Activated CD4-positive, alpha-beta T cell treated with anti-CD3 and anti-CD28 coated beads, Interleukin-2, amount 10 ng/mL, durations not matched to agents 24 days and 14 days (primary cell): ENCODE data around the gene ZMYM4. TPM values are rescaled to one million over a fixed set of nuclear protein-coding genes. Genes with fewer than 3 reads are reported as not detected.
"Not testable (repeated sequence)": the region's sequence is repeated elsewhere in the genome, so short reads cannot be mapped to it uniquely, and the experiment has no call there.

ENCODE experiments used
- DNase-seq: peaks from one replicate; pipeline ENCODE4 v3.0.0; 2022
- H3K27ac Mint-ChIP-seq: one replicate; pipeline ENCODE4 v1.8.0; 2022; ENCODE audit warnings: mild to moderate bottlenecking, mixed read lengths
- H3K27me3 Mint-ChIP-seq: one replicate; pipeline ENCODE4 v1.8.0; 2022; ENCODE audit warnings: mixed read lengths
- H3K36me3 Mint-ChIP-seq: one replicate; pipeline ENCODE4 v1.8.0; 2022; ENCODE audit warnings: low read depth, mild to moderate bottlenecking, mixed read lengths
- H3K4me1 Mint-ChIP-seq: one replicate; pipeline ENCODE4 v1.8.0; 2021; ENCODE audit warnings: mixed read lengths
- H3K4me3 Mint-ChIP-seq: one replicate; pipeline ENCODE4 v1.8.0; 2022; ENCODE audit warnings: mild to moderate bottlenecking, moderate library complexity, mixed read lengths
- H3K9me3 Mint-ChIP-seq: one replicate; pipeline ENCODE4 v1.8.0; 2021; ENCODE audit warnings: mixed read lengths
- intact Hi-C: fragments of 100-400 bp; cut with micrococcal nuclease; formaldehyde crosslinking; loops from one replicate; pipeline ENCODE4 v1.15.1; 2023
- total RNA-seq: library from RNA; stranded (reverse); gene quantifications from 2 replicates; pipeline ENCODE4 v1.2.3, GENCODE V29; 2022

Gene ZMYM4
- 25.6 and 31.0 TPM in 2 replicates for total RNA-seq

- H3K4me1 Mint-ChIP-seq = peaks cover 27% of the 10 kb centered on the region
- H3K27ac Mint-ChIP-seq = peak within 1 kb of the TSS; percentile 97
- peak within 1 kb of the TSS; percentile 95 for H3K4me3 Mint-ChIP-seq
- H3K27me3 Mint-ChIP-seq = peaks cover 6% of the 10 kb centered on the region
- peaks cover 5% of the 10 kb centered on the region for H3K9me3 Mint-ChIP-seq
- peaks cover 6% of the 10 kb centered on the region for H3K36me3 Mint-ChIP-seq
- DNase-seq = peak; percentile 97
- intact Hi-C loops = loop anchor here (1.0 to 5.0 kb wide), 4 partner anchors 76 to 289 kb away; partner anchors contain the start of genes KIAA0319L, NCDN, ZMYM1 and ZMYM6
Observed at GRCh38 chr1:35268282-35269200, at the start of gene ZMYM4. Gene ZMYM4 (plus strand): TSS chr1:35268709. CDS start chr1:35269047, 338 bp downstream.

- H3K9me3 Mint-ChIP-seq = no peaks in the 10 kb centered on the region
- no peaks in the 10 kb centered on the region for H3K36me3 Mint-ChIP-seq
- no peaks in the 10 kb centered on the region for H3K4me1 Mint-ChIP-seq
- no peak overlapping the region for H3K4me3 Mint-ChIP-seq
- intact Hi-C loops = no loop called here
- DNase-seq = peak; percentile 64
- H3K27ac Mint-ChIP-seq = no peak overlapping the region
- H3K27me3 Mint-ChIP-seq = no peaks in the 10 kb centered on the region
Observed at GRCh38 chr1:35220976-35221375, 47.5 kb upstream of the ZMYM4 start.

DNA sequence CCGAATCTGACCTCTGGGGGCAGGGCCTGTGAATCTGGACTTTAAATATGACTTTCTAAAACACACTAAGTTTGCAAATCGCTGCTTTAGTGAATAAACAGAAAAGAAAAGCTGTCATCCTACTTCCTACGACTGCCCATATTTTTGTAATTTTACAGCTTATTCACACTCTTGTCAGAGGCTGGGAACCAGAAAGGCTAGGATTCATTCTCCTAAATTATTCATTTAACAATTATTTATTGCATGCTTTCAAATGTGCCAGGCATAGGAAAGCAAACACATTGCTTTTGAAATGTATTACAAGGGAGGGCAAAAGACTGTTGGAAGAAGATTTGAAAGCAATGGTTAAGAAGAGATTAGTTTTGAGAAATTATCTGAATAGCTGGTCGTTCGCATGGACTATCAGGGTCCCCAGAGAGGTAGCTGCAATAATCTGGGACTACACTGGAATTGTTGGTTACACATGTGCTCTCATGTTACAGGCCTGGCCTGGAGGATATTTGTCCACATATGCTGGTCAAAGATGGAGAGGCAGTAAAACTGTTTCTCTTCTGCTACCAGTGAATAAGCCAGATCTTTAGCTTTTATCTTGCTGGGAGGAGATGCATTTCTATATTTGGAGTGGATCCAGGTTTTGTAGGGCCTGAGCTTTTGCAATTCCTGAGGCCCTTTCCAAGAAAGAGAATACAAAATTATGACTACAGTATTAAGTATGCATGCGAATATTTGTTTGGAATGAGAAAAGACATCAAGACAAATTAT lies 46.0 kb upstream of the ZMYM4 start:
- no peak overlapping the region for H3K27ac Mint-ChIP-seq
- intact Hi-C loops = no loop called here
- H3K4me3 Mint-ChIP-seq = no peak overlapping the region
- no peaks in the 10 kb centered on the region for H3K36me3 Mint-ChIP-seq
- no peak for DNase-seq
- no peaks in the 10 kb centered on the region for H3K4me1 Mint-ChIP-seq
- H3K9me3 Mint-ChIP-seq = no peaks in the 10 kb centered on the region
- H3K27me3 Mint-ChIP-seq = peaks cover 4% of the 10 kb centered on the region

DNA sequence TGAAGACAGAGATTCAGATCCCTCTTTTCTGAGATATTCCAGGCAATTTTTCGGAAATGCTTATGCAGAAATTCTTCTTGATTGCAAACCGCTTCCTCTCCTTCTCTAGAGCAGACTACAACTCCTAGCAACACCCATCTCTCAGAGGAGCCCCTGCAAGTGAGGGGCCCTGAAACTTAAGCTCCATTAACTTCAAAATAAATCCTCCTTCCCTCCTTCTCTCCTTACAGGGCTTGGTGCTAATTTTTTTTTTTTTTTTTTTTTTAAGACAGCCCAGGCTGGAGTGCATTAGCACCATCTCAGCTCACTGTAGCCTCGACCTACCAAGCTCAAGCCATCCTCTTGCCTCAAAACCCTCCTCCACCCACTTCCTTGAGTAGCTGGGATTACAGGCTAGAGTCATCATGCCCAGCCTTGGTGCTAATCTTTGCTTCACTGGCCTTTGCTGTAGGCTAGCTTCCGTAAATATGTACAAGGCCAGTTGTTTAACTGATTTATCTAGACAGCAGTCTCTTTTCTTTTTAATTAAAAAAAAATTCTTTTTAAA lies 45.4 kb upstream of the ZMYM4 start:
- no peaks in the 10 kb centered on the region for H3K4me1 Mint-ChIP-seq
- no peaks in the 10 kb centered on the region for H3K36me3 Mint-ChIP-seq
- peaks cover 4% of the 10 kb centered on the region for H3K27me3 Mint-ChIP-seq
- intact Hi-C loops = no loop called here
- DNase-seq = no peak
- no peak overlapping the region for H3K4me3 Mint-ChIP-seq
- no peaks in the 10 kb centered on the region for H3K9me3 Mint-ChIP-seq
- no peak overlapping the region for H3K27ac Mint-ChIP-seq

DNA sequence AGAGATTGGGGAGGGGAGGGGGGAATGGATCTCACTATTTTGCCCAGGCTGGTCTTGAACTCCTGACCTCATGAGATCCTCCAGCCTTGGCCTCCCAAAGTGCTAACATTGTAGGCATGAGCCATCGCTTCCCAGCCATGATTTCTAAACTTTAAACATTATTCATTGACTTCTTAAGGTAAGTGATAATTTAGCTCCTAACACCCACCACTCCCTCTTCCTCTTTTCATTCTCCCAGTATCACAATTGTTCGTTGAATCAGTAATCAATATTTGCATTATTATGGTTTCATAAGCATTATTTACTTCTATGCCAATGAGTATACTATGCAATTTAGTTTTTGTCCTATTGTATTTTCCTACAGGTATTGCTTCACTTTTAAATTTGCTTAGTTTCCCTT lies 42.0 kb upstream of the ZMYM4 start:
- Mint-ChIP-seq H3K27me3 (peaks cover 4% of the 10 kb centered on the region), H3K27ac (no peak overlapping the region), H3K4me3 (no peak overlapping the region), H3K4me1 (peaks cover 11% of the 10 kb centered on the region), H3K9me3 (no peaks in the 10 kb centered on the region), H3K36me3 (no peaks in the 10 kb centered on the region)
- DNase-seq = no peak
- intact Hi-C loops = no loop called here

GRCh38 chr1:35229587-35230360 lies 38.7 kb upstream of the ZMYM4 start:
- no peak overlapping the region for H3K27ac Mint-ChIP-seq
- no peak overlapping the region for H3K4me3 Mint-ChIP-seq

GRCh38 chr1:35231287-35231686 lies 37.2 kb upstream of the ZMYM4 start:
- H3K4me1 Mint-ChIP-seq = peaks cover 11% of the 10 kb centered on the region
- no peak overlapping the region for H3K27ac Mint-ChIP-seq
- H3K27me3 Mint-ChIP-seq = peaks cover 5% of the 10 kb centered on the region
- H3K36me3 Mint-ChIP-seq = no peaks in the 10 kb centered on the region
- no peaks in the 10 kb centered on the region for H3K9me3 Mint-ChIP-seq
- DNase-seq = no peak
- no peak overlapping the region for H3K4me3 Mint-ChIP-seq
- intact Hi-C loops = no loop called here

More at GRCh38 chr1:35229587-35230360, 38.7 kb upstream of the ZMYM4 start:
- no peak for DNase-seq
- peaks cover 11% of the 10 kb centered on the region for H3K4me1 Mint-ChIP-seq
- H3K9me3 Mint-ChIP-seq = no peaks in the 10 kb centered on the region
- no peaks in the 10 kb centered on the region for H3K36me3 Mint-ChIP-seq
- intact Hi-C loops = no loop called here
- peaks cover 4% of the 10 kb centered on the region for H3K27me3 Mint-ChIP-seq

GRCh38 chr1:35236772-35237171 lies 31.7 kb upstream of the ZMYM4 start:
- H3K9me3 Mint-ChIP-seq = not testable (repeated sequence)

DNA sequence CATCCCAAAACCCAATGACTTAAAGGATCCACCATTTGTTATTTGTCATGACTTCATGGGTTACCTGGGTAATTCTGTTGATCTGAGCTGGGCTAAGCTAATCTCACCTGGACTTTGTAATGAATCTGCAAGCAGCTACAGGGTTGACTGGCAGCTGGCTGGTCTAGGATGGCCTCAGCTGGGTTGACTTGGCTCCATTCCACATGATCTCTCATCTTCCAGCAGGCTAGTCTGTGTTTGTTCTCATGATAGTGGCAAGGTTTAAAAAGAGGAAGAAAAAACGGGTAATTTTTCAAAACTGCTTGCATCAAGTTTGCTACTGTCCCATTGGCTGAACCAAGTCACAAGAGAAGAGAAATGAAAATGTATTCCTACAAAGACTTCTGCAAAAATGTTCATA lies 24.8 kb upstream of the ZMYM4 start:
- intact Hi-C loops = no loop called here
- H3K36me3 Mint-ChIP-seq = no peaks in the 10 kb centered on the region
- no peaks in the 10 kb centered on the region for H3K9me3 Mint-ChIP-seq
- no peak for DNase-seq
- H3K27ac Mint-ChIP-seq = no peak overlapping the region
- no peaks in the 10 kb centered on the region for H3K4me1 Mint-ChIP-seq
- H3K4me3 Mint-ChIP-seq = no peak overlapping the region
- H3K27me3 Mint-ChIP-seq = peaks cover 6% of the 10 kb centered on the region

More at GRCh38 chr1:35236772-35237171, 31.7 kb upstream of the ZMYM4 start:
- H3K4me1 Mint-ChIP-seq, H3K4me3 Mint-ChIP-seq, intact Hi-C loops, DNase-seq, H3K36me3 Mint-ChIP-seq, H3K27ac Mint-ChIP-seq, H3K27me3 Mint-ChIP-seq: not testable (repeated sequence)

DNA sequence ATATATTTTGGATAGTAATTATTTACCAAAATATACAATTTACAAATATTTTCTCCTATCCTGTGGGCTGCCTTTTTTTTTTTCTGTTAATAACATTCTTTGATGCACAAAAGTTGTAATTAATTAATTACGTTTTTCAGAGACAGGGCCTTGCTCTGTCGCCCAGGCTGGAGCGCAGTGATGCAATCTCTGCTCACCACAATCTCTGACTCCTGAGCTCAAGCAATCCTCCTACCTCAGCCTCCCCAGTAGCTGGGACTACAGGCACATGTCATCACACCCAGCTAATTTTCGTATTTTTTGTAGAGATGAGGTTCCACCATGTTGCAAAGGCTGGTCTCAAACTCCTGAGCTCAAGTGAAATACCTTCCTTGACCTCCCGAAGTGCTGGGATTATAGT lies 21.3 kb upstream of the ZMYM4 start:
- no peak for DNase-seq
- intact Hi-C loops = no loop called here
- Mint-ChIP-seq H3K9me3 (no peaks in the 10 kb centered on the region), H3K4me3 (no peak overlapping the region), H3K27ac (no peak overlapping the region), H3K36me3 (no peaks in the 10 kb centered on the region), H3K4me1 (no peaks in the 10 kb centered on the region), H3K27me3 (peaks cover 16% of the 10 kb centered on the region)

DNA sequence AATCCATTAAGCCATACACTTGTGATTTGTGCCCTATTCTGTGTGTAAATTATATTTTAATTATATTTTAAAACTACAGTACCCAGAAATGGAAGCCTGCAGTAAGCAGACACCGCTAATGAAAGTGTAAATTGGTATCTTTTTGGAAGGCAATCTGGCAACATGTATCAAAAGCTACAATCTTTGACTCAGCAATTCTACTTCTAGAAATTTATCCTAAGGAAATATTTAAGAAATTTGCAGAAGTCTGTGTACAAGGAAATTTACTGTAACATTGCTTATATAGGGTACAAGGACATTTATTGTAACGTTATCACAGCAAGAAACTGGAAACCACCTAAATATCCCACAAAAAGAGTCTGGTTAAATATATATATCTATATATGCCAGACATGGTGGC lies 14.6 kb upstream of the ZMYM4 start:
- DNase-seq = no peak
- Mint-ChIP-seq H3K27me3 (peaks cover 13% of the 10 kb centered on the region), H3K4me1 (no peaks in the 10 kb centered on the region), H3K27ac (no peak overlapping the region), H3K4me3 (no peak overlapping the region), H3K36me3 (no peaks in the 10 kb centered on the region), H3K9me3 (no peaks in the 10 kb centered on the region)
- intact Hi-C loops = no loop called here

- Mint-ChIP-seq H3K36me3 (no peaks in the 10 kb centered on the region), H3K4me1 (no peaks in the 10 kb centered on the region), H3K27me3 (peaks cover 8% of the 10 kb centered on the region), H3K27ac (no peak overlapping the region), H3K4me3 (no peak overlapping the region), H3K9me3 (no peaks in the 10 kb centered on the region)
- no peak for DNase-seq
- intact Hi-C loops = no loop called here
Observed at GRCh38 chr1:35255276-35255675, 13.2 kb upstream of the ZMYM4 start.

- H3K4me1 Mint-ChIP-seq = no peaks in the 10 kb centered on the region
- no peak overlapping the region for H3K4me3 Mint-ChIP-seq
- H3K27ac Mint-ChIP-seq = no peak overlapping the region
- H3K36me3 Mint-ChIP-seq = no peaks in the 10 kb centered on the region
- DNase-seq = no peak
- H3K9me3 Mint-ChIP-seq = no peaks in the 10 kb centered on the region
- intact Hi-C loops = no loop called here
- peaks cover 10% of the 10 kb centered on the region for H3K27me3 Mint-ChIP-seq
Observed at GRCh38 chr1:35259561-35259960, 8.9 kb upstream of the ZMYM4 start.
